T-helper 2 cell treated with Interferon-gamma antibody and Interleukin-4, amounts not matched to agents 5 μg/mL and 100 μg/mL, for 36 hours (primary cell): ENCODE data around the gene GRIN2D.
"Not testable (repeated sequence)": the region's sequence is repeated elsewhere in the genome, so short reads cannot be mapped to it uniquely, and the experiment has no call there.

Experiments used
- DNase-seq: peaks from one replicate; pipeline ENCODE4 v3.0.0; 2021; ENCODE audit warnings: low spot score
- H3K27ac Mint-ChIP-seq: one replicate; pipeline ENCODE4 v1.8.0; 2021; ENCODE audit warnings: mild to moderate bottlenecking, mixed read lengths
- H3K27me3 Mint-ChIP-seq: one replicate; pipeline ENCODE4 v1.8.0; 2021; ENCODE audit warnings: low read depth, mixed read lengths
- H3K36me3 Mint-ChIP-seq: one replicate; pipeline ENCODE4 v1.8.0; 2021; ENCODE audit warnings: low read depth, mixed read lengths
- H3K4me1 Mint-ChIP-seq: one replicate; pipeline ENCODE4 v1.8.0; 2021; ENCODE audit warnings: low read depth, mixed read lengths
- H3K4me3 Mint-ChIP-seq: one replicate; pipeline ENCODE4 v1.8.0; 2022; ENCODE audit warnings: mild to moderate bottlenecking, moderate library complexity, mixed read lengths
- H3K9me3 Mint-ChIP-seq: one replicate; pipeline ENCODE4 v1.8.0; 2021; ENCODE audit warnings: mixed read lengths

GRIN2D gene

GRCh38 chr19:48363810-48364597 lies 29.5 kb upstream of the GRIN2D start, which contains the start of the genes SYNGR4 and TMEM143:
Gene SYNGR4 (plus strand): TSS chr19:48364367. CDS start chr19:48365843, 1,476 bp downstream.
Gene TMEM143 (minus strand): TSS chr19:48363940. CDS start chr19:48363920, 20 bp downstream.
- Mint-ChIP-seq H3K36me3 (peaks cover 3% of the 10 kb centered on the region), H3K4me1 (peaks cover 21% of the 10 kb centered on the region), H3K27me3 (peaks cover 4% of the 10 kb centered on the region), H3K9me3 (no peaks in the 10 kb centered on the region), H3K4me3 (peak within 1 kb of the TSS; percentile 85), H3K27ac (peak within 1 kb of the TSS; percentile 94)
- DNase-seq = peak; percentile 99

GRCh38 chr19:48364598-48365348 lies 28.7 kb upstream of the GRIN2D start:
- H3K9me3 Mint-ChIP-seq = no peaks in the 10 kb centered on the region
- peaks cover 21% of the 10 kb centered on the region for H3K4me1 Mint-ChIP-seq
- peak overlapping the region; percentile 94 for H3K27ac Mint-ChIP-seq
- DNase-seq = no peak
- H3K36me3 Mint-ChIP-seq = peaks cover 3% of the 10 kb centered on the region
- peak overlapping the region; percentile 85 for H3K4me3 Mint-ChIP-seq
- peaks cover 4% of the 10 kb centered on the region for H3K27me3 Mint-ChIP-seq

- Mint-ChIP-seq H3K27ac (no peak overlapping the region), H3K4me3 (no peak overlapping the region)
- DNase-seq = no peak
These were observed 27.9 kb upstream of the GRIN2D start for GRCh38 chr19:48365602-48366001.

GRCh38 chr19:48367855-48368254 lies 25.6 kb upstream of the GRIN2D start:
- no peak for DNase-seq
- H3K27ac Mint-ChIP-seq = no peak overlapping the region
- H3K4me1 Mint-ChIP-seq = peaks cover 17% of the 10 kb centered on the region
- H3K9me3 Mint-ChIP-seq = no peaks in the 10 kb centered on the region
- no peak overlapping the region for H3K4me3 Mint-ChIP-seq
- no peaks in the 10 kb centered on the region for H3K36me3 Mint-ChIP-seq
- peaks cover 4% of the 10 kb centered on the region for H3K27me3 Mint-ChIP-seq

More at GRCh38 chr19:48365602-48366001, 27.9 kb upstream of the GRIN2D start:
- Mint-ChIP-seq H3K27me3 (peaks cover 4% of the 10 kb centered on the region), H3K9me3 (no peaks in the 10 kb centered on the region), H3K36me3 (peaks cover 3% of the 10 kb centered on the region), H3K4me1 (peaks cover 21% of the 10 kb centered on the region)

GRCh38 chr19:48368936-48369335 lies 24.5 kb upstream of the GRIN2D start:
- no peak for DNase-seq
- peaks cover 2% of the 10 kb centered on the region for H3K27me3 Mint-ChIP-seq

DNA sequence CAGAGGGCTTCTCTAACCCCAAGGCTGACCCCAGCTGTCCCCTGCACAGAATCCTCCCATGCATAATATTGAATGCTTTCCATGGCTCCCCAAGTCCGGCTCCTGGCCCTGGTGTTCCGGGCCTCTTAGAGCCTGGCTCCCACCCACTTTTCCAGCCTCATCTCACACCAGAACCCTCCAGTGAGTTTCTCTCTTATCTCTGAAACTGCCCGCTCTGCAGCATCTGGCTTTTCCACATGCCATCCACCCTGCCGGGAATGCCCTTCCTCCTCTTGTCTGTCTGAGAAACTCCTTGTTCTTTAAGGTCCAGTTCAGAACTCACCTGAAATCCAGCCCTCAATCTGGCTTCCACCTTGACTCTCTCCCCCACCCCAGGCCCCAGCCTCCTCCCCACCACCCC lies 22.5 kb upstream of the GRIN2D start:
- Mint-ChIP-seq H3K27ac (no peak overlapping the region), H3K27me3 (no peaks in the 10 kb centered on the region), H3K4me1 (no peaks in the 10 kb centered on the region), H3K36me3 (no peaks in the 10 kb centered on the region), H3K9me3 (no peaks in the 10 kb centered on the region), H3K4me3 (no peak overlapping the region)
- DNase-seq = no peak

More at GRCh38 chr19:48368936-48369335, 24.5 kb upstream of the GRIN2D start:
- Mint-ChIP-seq H3K4me1 (peaks cover 8% of the 10 kb centered on the region), H3K9me3 (no peaks in the 10 kb centered on the region), H3K27ac (no peak overlapping the region), H3K4me3 (no peak overlapping the region), H3K36me3 (no peaks in the 10 kb centered on the region)

- no peaks in the 10 kb centered on the region for H3K36me3 Mint-ChIP-seq
- DNase-seq = no peak
- no peak overlapping the region for H3K4me3 Mint-ChIP-seq
- no peaks in the 10 kb centered on the region for H3K9me3 Mint-ChIP-seq
- H3K27me3 Mint-ChIP-seq = no peaks in the 10 kb centered on the region
- H3K4me1 Mint-ChIP-seq = no peaks in the 10 kb centered on the region
- H3K27ac Mint-ChIP-seq = no peak overlapping the region
These were observed 22.1 kb upstream of the GRIN2D start for GRCh38 chr19:48371367-48371766.

DNA sequence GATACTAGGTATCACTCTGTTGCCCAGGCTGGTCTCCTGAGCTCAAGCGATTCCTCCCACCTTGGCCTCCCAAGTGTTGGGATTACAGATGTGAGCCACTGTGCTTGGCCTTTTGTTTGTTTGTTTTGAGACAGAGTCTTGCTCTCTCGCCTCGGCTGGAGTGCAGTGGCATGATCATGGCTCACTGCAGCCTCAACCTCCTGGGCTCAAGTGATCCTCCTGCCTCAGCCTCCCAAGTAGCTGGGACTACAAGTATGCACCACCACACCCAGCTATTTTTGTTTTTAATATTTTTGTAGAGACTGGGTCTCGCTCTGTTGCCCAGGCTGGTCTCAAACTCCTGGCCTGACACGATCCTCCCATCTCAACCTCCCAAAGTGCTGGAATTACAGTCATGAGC lies 21.7 kb upstream of the GRIN2D start:
- H3K36me3 Mint-ChIP-seq, H3K27me3 Mint-ChIP-seq, DNase-seq, H3K27ac Mint-ChIP-seq, H3K9me3 Mint-ChIP-seq, H3K4me3 Mint-ChIP-seq, H3K4me1 Mint-ChIP-seq: not testable (repeated sequence)

- H3K27me3 Mint-ChIP-seq = no peaks in the 10 kb centered on the region
- H3K4me3 Mint-ChIP-seq = no peak overlapping the region
- H3K9me3 Mint-ChIP-seq = no peaks in the 10 kb centered on the region
- no peaks in the 10 kb centered on the region for H3K36me3 Mint-ChIP-seq
- no peak overlapping the region for H3K27ac Mint-ChIP-seq
- DNase-seq = no peak
- peaks cover 3% of the 10 kb centered on the region for H3K4me1 Mint-ChIP-seq
These were observed 20.6 kb upstream of the GRIN2D start for GRCh38 chr19:48372904-48373303.

DNA sequence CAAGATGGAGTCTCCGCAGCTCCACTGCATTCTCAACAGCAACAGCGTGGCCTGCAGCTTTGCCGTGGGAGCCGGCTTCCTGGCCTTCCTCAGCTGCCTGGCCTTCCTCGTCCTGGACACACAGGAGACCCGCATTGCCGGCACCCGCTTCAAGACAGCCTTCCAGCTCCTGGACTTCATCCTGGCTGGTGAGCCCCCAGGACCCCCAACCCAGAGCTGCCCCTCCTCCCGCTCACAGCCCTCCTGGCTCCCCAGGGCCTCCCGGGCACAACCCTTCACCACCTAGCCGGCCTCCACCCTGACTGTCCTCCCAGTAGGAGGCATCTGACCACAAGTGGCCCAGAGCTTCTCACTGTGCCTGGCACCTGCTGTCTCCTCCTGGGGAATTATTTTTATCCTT lies 19.9 kb upstream of the GRIN2D start:
- H3K27me3 Mint-ChIP-seq = no peaks in the 10 kb centered on the region
- no peak overlapping the region for H3K27ac Mint-ChIP-seq
- no peak overlapping the region for H3K4me3 Mint-ChIP-seq
- DNase-seq = no peak
- H3K9me3 Mint-ChIP-seq = no peaks in the 10 kb centered on the region
- H3K36me3 Mint-ChIP-seq = no peaks in the 10 kb centered on the region
- H3K4me1 Mint-ChIP-seq = peaks cover 3% of the 10 kb centered on the region

GRCh38 chr19:48378194-48378570 lies 15.3 kb upstream of the GRIN2D start:
- no peak overlapping the region for H3K27ac Mint-ChIP-seq
- DNase-seq = no peak
- H3K4me1 Mint-ChIP-seq = peaks cover 3% of the 10 kb centered on the region
- H3K4me3 Mint-ChIP-seq = no peak overlapping the region
- H3K36me3 Mint-ChIP-seq = peaks cover 15% of the 10 kb centered on the region
- no peaks in the 10 kb centered on the region for H3K27me3 Mint-ChIP-seq
- no peaks in the 10 kb centered on the region for H3K9me3 Mint-ChIP-seq

- no peak overlapping the region for H3K4me3 Mint-ChIP-seq
- H3K27ac Mint-ChIP-seq = no peak overlapping the region
- H3K36me3 Mint-ChIP-seq = peaks cover 19% of the 10 kb centered on the region
- no peaks in the 10 kb centered on the region for H3K9me3 Mint-ChIP-seq
- H3K4me1 Mint-ChIP-seq = peaks cover 3% of the 10 kb centered on the region
- no peaks in the 10 kb centered on the region for H3K27me3 Mint-ChIP-seq
- no peak for DNase-seq
These were observed 14.4 kb upstream of the GRIN2D start for GRCh38 chr19:48379058-48379457.

- Mint-ChIP-seq H3K27ac (no peak overlapping the region), H3K9me3 (no peaks in the 10 kb centered on the region), H3K27me3 (no peaks in the 10 kb centered on the region), H3K4me1 (peaks cover 3% of the 10 kb centered on the region), H3K4me3 (no peak overlapping the region), H3K36me3 (peaks cover 32% of the 10 kb centered on the region)
- DNase-seq = no peak
These were observed 12.1 kb upstream of the GRIN2D start for GRCh38 chr19:48381178-48381950.

DNA sequence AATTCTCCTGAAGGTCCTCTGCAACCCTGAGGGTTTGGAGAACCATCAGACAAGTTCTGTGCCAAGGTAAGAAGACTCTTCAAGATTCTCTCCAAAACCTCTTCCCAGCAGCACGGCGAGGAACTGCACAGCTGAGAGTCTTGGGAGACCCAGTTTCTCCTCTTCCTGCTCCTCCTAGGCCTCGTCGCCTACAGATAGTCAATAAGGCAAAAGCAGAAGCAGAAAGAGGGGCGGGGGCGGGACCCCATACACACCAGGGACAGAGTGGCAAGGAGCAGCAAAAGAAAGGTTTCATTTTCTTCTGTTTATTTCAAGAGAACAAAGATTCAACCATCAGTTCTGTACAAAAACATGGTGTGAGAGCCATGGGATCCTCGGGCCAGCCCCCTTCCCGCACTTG lies 11.2 kb upstream of the GRIN2D start:
- peaks cover 35% of the 10 kb centered on the region for H3K36me3 Mint-ChIP-seq
- no peak overlapping the region for H3K27ac Mint-ChIP-seq

More for the DNA sequence above, 11.2 kb upstream of the GRIN2D start:
- Mint-ChIP-seq H3K4me3 (no peak overlapping the region), H3K4me1 (no peaks in the 10 kb centered on the region), H3K9me3 (no peaks in the 10 kb centered on the region), H3K27me3 (no peaks in the 10 kb centered on the region)
- no peak for DNase-seq
